ENCODE data around the gene ZNF365. TPM values are rescaled to one million over a fixed set of nuclear protein-coding genes. Genes with fewer than 3 reads are reported as not detected.

Gene ZNF365
- total RNA-seq, 1 experiment from 2014 or later: 1.8 TPM

DNA sequence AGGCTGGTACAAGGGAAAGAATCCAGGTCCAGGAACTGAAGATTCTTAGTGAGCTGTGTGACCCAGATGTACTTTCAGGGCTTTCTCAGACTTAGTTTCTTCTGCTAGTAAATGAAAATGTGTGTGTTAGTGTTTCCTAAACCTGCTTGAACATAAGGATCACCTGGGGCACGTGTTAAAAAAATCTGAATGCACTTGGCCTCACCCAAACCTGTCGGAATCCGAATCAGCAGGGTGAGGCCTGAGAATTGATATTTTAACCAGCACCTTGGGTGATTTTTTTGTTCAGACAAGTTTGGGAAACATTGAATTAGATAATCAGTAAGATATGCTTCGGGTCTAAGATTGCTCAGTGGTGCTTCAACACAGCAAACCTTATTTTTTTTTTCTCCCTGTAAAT, 59.7 kb downstream of the ZNF365 start:
- Histone ChIP-seq H3K36me3 (ENCODE audit: control insufficient read depth in 1 of 2, insufficient read depth in 2 of 2, low read length in 2 of 2) (no peaks in the 10 kb centered on the region), H3K9me2 (ENCODE audit: insufficient read depth) (no peaks in the 10 kb centered on the region; the same call in 1 of the 2 replicates), H4K20me1 (ENCODE audit: insufficient read depth) (no peaks in the 10 kb centered on the region), H3K9me3 (ENCODE audit: control insufficient read depth in 1 of 2, insufficient read depth in 1 of 2, low read depth in 1 of 2, low read length in 2 of 2) (no peaks in the 10 kb centered on the region), H3K27ac (ENCODE audit: low read depth, low read length) (no peak overlapping the region), H3K4me2 (ENCODE audit: low read length) (peak overlapping the region; percentile 60; the same call in 1 of the 2 replicates), H3K27me3 (ENCODE audit: insufficient read depth, low read length) (peaks cover 10% of the 10 kb centered on the region; the same call in 1 of the 2 replicates), H3K4me3 (replicated peaks in 1 of 2; ENCODE audit: low read depth in 1 of 2, low read length in 2 of 2) (no peak overlapping the region), H2AFZ (ENCODE audit: low read depth, low read length, poor library complexity, severe bottlenecking) (no peak overlapping the region), H3K4me1 (ENCODE audit: control insufficient read depth in 1 of 2, insufficient read depth in 2 of 2, low read length in 2 of 2) (peaks cover 8 to 16% of the 10 kb centered on the region in 2 experiments; a peak in 3 of 4 replicates), H3K79me2 (ENCODE audit: insufficient read depth, low read length) (no peaks in the 10 kb centered on the region), H3K9ac (ENCODE audit: low read length) (no peak overlapping the region)
- POLR2A ChIA-PET: no interaction called here
- BruUV-seq (replicated peaks): no TSS peak
- DNase-seq (ENCODE audit: low read depth, low spot score) (no peak), ATAC-seq (no peak)
- CTCF ChIA-PET: interaction anchor here (1.1 kb wide), 1 partner anchor 10 kb away, joined by 3 read pairs; no protein-coding TSS in a partner anchor
- RAD21 ChIA-PET (ENCODE audit: low non-redundant PET in 1 of 2, low total read pairs in 2 of 2, uncharacterized antibody in 2 of 2, unreplicated experiment in 2 of 2): no interaction called here
- TF ChIP-seq, protein P1, sequence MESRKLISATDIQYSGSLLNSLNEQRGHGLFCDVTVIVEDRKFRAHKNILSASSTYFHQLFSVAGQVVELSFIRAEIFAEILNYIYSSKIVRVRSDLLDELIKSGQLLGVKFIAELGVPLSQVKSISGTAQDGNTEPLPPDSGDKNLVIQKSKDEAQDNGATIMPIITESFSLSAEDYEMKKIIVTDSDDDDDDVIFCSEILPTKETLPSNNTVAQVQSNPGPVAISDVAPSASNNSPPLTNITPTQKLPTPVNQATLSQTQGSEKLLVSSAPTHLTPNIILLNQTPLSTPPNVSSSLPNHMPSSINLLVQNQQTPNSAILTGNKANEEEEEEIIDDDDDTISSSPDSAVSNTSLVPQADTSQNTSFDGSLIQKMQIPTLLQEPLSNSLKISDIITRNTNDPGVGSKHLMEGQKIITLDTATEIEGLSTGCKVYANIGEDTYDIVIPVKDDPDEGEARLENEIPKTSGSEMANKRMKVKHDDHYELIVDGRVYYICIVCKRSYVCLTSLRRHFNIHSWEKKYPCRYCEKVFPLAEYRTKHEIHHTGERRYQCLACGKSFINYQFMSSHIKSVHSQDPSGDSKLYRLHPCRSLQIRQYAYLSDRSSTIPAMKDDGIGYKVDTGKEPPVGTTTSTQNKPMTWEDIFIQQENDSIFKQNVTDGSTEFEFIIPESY (IDR thresholded peaks at IDR 0.05; ENCODE audit: extremely low read depth, insufficient replicate concordance, low read length): no peak
- TF ChIP-seq EGR1 (IDR thresholded peaks at IDR 0.05; ENCODE audit: low read depth) (no peak), YY1 (IDR thresholded peaks at IDR 0.05; ENCODE audit: extremely low read depth, insufficient replicate concordance, low read depth, low read length) (no peak)
- TF ChIP-seq, protein P2, sequence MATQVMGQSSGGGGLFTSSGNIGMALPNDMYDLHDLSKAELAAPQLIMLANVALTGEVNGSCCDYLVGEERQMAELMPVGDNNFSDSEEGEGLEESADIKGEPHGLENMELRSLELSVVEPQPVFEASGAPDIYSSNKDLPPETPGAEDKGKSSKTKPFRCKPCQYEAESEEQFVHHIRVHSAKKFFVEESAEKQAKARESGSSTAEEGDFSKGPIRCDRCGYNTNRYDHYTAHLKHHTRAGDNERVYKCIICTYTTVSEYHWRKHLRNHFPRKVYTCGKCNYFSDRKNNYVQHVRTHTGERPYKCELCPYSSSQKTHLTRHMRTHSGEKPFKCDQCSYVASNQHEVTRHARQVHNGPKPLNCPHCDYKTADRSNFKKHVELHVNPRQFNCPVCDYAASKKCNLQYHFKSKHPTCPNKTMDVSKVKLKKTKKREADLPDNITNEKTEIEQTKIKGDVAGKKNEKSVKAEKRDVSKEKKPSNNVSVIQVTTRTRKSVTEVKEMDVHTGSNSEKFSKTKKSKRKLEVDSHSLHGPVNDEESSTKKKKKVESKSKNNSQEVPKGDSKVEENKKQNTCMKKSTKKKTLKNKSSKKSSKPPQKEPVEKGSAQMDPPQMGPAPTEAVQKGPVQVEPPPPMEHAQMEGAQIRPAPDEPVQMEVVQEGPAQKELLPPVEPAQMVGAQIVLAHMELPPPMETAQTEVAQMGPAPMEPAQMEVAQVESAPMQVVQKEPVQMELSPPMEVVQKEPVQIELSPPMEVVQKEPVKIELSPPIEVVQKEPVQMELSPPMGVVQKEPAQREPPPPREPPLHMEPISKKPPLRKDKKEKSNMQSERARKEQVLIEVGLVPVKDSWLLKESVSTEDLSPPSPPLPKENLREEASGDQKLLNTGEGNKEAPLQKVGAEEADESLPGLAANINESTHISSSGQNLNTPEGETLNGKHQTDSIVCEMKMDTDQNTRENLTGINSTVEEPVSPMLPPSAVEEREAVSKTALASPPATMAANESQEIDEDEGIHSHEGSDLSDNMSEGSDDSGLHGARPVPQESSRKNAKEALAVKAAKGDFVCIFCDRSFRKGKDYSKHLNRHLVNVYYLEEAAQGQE (IDR thresholded peaks at IDR 0.05; ENCODE audit: low read depth): no peak
- intact Hi-C loops (cut with micrococcal nuclease): no loop called here

Measured in HCT116 (cell line).